Type B pancreatic cell (in vitro differentiated cells): ENCODE results near the gene SCUBE3. TPM values are rescaled to one million over a fixed set of nuclear protein-coding genes. Genes with fewer than 3 reads are reported as not detected.

Source experiments
- DNase-seq: peaks from one replicate; pipeline ENCODE4 v3.0.0; 2021; ENCODE audit warnings: mixed read lengths; ENCODE audit not compliant: unreplicated experiment; ENCODE audit errors: extremely low spot score
- H3K27ac Mint-ChIP-seq: 2 replicates; pipeline ENCODE4 v1.8.0; 2021; ENCODE audit warnings: mild to moderate bottlenecking, mixed read lengths
- H3K27me3 Mint-ChIP-seq: 2 replicates; pipeline ENCODE4 v1.8.0; 2021; ENCODE audit warnings: mixed read lengths
- H3K36me3 Mint-ChIP-seq: 2 replicates; pipeline ENCODE4 v1.8.0; 2021; ENCODE audit warnings: mixed read lengths
- H3K4me1 Mint-ChIP-seq: one replicate; pipeline ENCODE4 v1.8.0; 2021; ENCODE audit warnings: mixed read lengths; ENCODE audit not compliant: unreplicated experiment
- H3K4me3 Mint-ChIP-seq: 2 replicates; pipeline ENCODE4 v1.8.0; 2021; ENCODE audit warnings: mild to moderate bottlenecking, mixed read lengths
- H3K9me3 Mint-ChIP-seq: 2 replicates; pipeline ENCODE4 v1.8.0; 2021; ENCODE audit warnings: mixed read lengths
- CTCF ChIP-seq: fragments of 200-600 bp; sonication (generic); conservative IDR thresholded peaks from 2 replicates; pipeline ENCODE4 v1.5.0; 2021; ENCODE audit warnings: antibody characterized with exemption, mild to moderate bottlenecking
- total RNA-seq: library from RNA; stranded (reverse); gene quantifications from 2 replicates; pipeline ENCODE4 v1.2.1, GENCODE V29; 2021; ENCODE audit warnings: low replicate concordance

The SCUBE3 gene
- total RNA-seq, 1 donor from 2014 or later = 14.9 TPM

DNA sequence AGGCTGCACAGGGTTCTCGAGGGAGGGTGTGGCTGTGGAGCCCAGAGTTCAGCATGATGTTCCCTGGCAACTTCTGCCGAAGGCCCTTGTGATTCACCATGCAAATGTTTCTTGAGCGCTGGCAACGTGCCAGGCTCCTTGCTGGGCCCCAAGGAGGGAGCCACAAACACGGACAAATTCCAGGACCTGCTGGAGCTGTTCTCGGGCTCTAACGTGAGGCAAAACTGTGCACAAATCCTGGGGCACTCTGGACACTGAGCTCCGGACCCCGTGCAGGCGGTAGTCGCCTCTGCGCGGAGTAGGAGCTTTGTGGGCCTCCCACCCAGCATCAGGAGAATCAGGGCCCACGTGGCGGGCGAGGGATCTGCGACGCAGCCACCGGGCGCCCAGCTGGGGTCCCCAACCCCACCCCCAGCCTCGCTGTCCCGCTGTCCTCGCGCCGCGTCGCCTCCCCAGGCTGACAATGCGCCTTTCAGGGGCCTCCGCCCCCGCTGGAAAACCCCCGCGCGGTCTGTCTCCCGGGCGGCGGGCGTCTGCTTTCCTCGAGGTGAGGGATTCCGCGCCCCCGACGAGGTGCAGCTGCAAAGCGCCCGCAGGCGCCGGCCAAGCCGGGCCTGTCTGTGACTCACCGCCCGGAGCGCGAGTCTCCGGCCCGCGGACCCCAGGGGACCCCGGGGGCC, 31.7 kb upstream of the SCUBE3 start:
- Mint-ChIP-seq H3K4me1 (peaks cover 47% of the 10 kb centered on the region), H3K36me3 (no peaks in the 10 kb centered on the region), H3K4me3 (no peak overlapping the region), H3K27me3 (peaks cover 4% of the 10 kb centered on the region), H3K9me3 (peaks cover 5% of the 10 kb centered on the region), H3K27ac (peak overlapping the region; percentile 48)
- DNase-seq = no peak
- TF ChIP-seq CTCF = no peak

DNA sequence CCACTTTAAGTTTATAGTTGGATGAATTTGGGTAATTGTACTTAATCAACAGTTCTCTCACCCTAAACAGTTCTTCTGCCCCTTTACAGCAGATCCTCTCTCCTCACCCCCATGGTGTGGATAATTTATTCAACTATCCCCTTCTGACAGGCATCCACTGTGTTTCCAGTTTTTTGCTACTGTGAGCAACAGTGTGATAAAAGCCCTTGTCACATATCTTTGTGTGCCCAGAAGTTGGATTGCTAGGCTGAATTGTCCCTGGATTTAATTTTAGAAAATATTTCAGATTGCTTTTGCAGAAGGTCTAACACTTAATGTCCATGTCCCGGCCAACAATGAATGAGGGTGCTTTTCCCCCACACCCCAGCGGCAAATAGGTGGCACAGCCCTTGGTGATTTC, 30.5 kb upstream of the SCUBE3 start:
- Mint-ChIP-seq H3K9me3 (peaks cover 5% of the 10 kb centered on the region), H3K27me3 (peaks cover 4% of the 10 kb centered on the region), H3K4me3 (no peak overlapping the region), H3K4me1 (peaks cover 37% of the 10 kb centered on the region), H3K36me3 (no peaks in the 10 kb centered on the region), H3K27ac (peak overlapping the region; percentile 2)
- TF ChIP-seq CTCF = no peak
- DNase-seq = no peak

DNA sequence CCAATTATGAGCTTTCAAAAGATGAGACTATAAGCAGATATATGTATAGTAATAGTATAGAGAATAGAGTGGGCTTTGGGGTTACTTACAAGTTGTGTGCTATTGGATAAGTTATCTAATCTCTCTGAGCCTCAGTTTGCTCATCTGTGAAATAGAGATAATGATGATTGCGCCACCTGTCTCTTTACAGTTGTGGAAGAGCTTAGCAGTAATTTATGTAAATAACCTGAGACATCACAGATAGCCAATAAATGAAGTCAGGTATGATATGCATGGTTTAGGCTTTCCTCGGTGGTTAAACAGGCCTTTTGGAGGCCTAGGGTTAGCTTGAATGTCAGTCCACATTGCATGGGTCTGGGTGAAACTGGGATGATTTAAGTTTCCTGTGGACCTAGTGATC, 29.8 kb upstream of the SCUBE3 start:
- Mint-ChIP-seq H3K27me3 (peaks cover 4% of the 10 kb centered on the region), H3K4me1 (peaks cover 32% of the 10 kb centered on the region), H3K9me3 (peaks cover 5% of the 10 kb centered on the region), H3K36me3 (no peaks in the 10 kb centered on the region), H3K27ac (peak overlapping the region; percentile 2), H3K4me3 (no peak overlapping the region)
- no peak for TF ChIP-seq CTCF
- no peak for DNase-seq

DNA sequence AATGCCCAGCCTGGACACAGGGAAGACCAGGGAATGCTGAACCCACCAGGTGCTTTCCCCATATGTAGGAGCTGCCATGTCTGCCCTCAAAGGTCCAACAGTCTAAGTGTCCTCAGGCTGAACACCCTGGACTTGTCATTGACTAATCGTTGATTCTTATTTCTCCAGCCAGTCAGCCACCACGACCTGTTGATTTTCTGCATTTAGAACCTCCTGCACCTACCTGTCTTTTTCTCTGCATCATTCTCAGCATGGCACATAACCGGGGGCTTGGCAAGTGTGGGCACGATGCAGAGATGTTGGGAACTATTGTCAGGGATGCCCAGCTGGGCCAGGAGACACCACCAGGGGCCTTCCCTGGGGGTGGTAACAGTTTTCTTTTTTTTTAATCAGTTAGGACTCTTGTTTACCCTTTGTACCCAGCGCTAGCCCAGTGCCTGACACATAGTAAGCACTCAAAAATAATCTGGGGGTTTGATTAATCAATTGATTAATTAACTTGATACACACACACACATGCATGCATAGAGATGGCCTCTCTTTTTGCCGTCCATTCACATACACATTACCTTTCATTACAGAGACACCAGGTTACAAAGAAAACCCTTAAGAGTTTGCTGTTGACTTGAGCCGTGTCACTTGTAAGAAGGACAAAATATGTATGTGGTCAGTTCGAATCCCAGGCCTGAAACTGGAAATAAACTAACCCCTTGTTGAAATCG, 29.0 kb upstream of the SCUBE3 start:
- no peak overlapping the region for H3K4me3 Mint-ChIP-seq
- H3K36me3 Mint-ChIP-seq = no peaks in the 10 kb centered on the region
- no peak overlapping the region for H3K27ac Mint-ChIP-seq
- peaks cover 26% of the 10 kb centered on the region for H3K4me1 Mint-ChIP-seq
- DNase-seq = no peak
- H3K9me3 Mint-ChIP-seq = peaks cover 5% of the 10 kb centered on the region
- no peak for TF ChIP-seq CTCF
- H3K27me3 Mint-ChIP-seq = peaks cover 4% of the 10 kb centered on the region

DNA sequence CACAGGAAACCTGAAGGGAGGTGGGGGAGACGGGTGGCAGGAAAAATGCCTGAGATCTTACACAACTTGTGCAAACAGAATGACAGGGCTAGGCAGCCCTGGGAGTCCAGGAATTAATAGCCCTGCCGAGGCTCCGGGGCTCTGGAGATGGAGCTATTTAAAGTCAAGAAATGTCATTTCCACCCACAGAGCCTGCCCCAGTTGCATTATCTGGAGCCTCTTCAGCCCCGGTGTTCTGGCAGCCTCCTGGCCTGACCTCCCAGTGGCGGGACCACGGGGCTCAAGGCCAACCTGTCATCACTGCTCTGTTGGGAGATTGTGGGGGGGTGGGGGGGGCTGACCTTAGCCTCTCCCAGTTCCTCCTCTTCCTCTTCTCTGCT, 28.5 kb upstream of the SCUBE3 start:
- peaks cover 4% of the 10 kb centered on the region for H3K27me3 Mint-ChIP-seq
- no peaks in the 10 kb centered on the region for H3K36me3 Mint-ChIP-seq
- no peak overlapping the region for H3K4me3 Mint-ChIP-seq
- H3K4me1 Mint-ChIP-seq = peaks cover 20% of the 10 kb centered on the region
- peaks cover 5% of the 10 kb centered on the region for H3K9me3 Mint-ChIP-seq
- DNase-seq = no peak
- H3K27ac Mint-ChIP-seq = no peak overlapping the region
- TF ChIP-seq CTCF = no peak
